Measurements from ENCODE around the gene CAPN13.

Gene CAPN13

GRCh38 chr2:30683236-30683956 is 123.8 kb downstream of the CAPN13 start:
- no peak for DNase-seq (ENCODE audit: low read depth)

GRCh38 chr2:30681022-30681421 is 126.2 kb downstream of the CAPN13 start:
- no peak for DNase-seq (ENCODE audit: low read depth)

DNA sequence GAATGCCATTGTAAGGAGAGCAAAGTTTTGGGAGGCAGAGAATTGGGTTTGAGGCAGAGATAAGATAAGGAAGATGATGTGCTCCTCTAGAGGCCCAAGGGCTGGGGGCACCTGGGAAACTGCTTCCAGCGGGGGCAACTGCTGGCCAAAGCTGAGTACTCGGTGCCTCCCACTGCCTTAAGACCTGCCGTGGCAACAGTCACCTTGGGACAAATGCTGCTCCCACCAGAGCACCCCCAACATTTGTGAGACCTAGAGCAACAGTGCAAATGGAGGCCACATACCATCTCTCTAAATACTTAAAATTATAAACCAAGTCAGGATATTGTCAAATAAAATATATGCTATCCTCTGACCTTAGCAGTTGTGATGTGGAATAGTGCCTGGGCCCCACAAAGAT is 127.1 kb downstream of the CAPN13 start:
- DNase-seq (ENCODE audit: low read depth) = no peak

DNA sequence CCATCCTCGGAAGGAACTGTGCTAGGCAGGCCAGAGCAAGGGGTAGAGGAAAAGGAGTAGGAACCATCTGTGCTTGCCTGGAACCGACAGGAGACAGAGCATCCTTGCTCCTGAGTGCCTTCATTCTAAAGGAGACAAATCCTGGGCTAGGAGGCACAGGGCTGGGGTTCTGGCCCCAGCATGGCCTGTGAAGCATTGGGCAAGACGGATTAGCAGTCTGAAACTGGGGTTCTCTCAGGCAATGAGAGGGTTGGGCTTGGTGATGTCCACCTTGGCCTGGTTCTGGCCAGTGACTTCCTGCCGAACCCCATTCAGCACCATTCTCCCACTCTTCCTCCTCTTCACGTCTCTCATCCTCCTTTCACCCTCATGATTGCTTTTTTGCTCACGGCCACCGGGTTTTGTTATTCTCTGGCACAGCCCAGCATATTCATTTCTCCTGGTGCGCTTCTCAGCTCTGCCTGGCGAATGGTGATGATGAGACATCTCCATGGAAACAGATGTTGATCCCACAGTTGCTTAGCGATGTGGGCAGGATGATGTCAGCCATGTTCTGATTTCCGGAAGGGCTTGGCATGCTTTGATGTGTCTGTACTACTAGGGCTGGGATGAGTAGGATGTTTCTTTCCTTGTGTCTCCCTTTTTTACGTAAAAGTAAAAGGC is 127.7 kb downstream of the CAPN13 start:
- no peak for DNase-seq (ENCODE audit: low read depth)

GRCh38 chr2:30678410-30679137 is 128.7 kb downstream of the CAPN13 start:
- DNase-seq (ENCODE audit: low read depth) = no peak

GRCh38 chr2:30677861-30678385 is 129.3 kb downstream of the CAPN13 start:
- no peak for DNase-seq (ENCODE audit: low read depth)

- DNase-seq (ENCODE audit: low read depth) = no peak
These were observed 130.0 kb downstream of the CAPN13 start for GRCh38 chr2:30677231-30677630.

DNA sequence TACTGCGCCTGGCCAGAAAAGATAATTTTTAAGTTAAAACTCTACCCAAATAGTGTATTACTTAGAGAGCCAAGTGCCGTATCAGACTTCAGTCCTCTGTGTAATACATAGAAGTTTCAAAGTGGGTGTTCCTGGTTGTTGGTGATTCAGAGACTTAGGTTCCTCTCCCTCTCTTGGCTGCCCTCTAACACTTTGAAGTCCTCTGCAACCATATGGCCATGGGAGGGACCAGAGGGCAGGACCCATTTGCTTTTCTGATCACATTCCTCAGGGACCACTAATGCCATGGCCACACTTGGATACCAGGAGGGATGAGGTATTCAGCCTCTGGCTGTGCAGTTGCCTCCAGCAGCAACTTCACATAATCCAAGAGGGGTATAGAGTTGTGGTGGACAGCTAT is 131.5 kb downstream of the CAPN13 start:
- DNase-seq (ENCODE audit: low read depth) = no peak

DNA sequence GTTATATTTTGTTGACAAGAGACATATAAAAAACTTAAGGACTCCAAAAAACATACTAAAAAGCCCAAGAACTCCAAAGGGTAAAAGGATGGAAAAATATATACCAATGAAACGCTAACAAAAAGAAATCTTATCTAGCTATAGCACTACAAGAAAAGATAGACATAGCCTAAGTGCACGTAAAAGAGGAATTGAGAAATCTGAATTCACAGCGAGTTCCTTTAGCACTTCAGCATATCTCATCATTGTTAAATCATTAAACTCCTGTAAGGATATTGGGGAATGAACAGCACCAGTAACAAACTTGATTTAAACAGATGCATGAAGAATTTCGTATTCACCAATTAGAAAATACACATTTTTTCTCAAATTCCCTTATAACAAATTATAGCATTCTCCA is 134.1 kb downstream of the CAPN13 start:
- no peak for DNase-seq (ENCODE audit: low read depth)
